HG02884 (cell line): ENCODE results near the gene TGFB3.

ENCODE experiments used
- ATAC-seq: cut with Tn5 transposase; IDR thresholded peaks from one replicate; pipeline ENCODE4 v1.9.1; 2021; ENCODE audit warnings: mild to moderate bottlenecking, moderate library complexity; ENCODE audit not compliant: unreplicated experiment

TGFB3 gene

DNA sequence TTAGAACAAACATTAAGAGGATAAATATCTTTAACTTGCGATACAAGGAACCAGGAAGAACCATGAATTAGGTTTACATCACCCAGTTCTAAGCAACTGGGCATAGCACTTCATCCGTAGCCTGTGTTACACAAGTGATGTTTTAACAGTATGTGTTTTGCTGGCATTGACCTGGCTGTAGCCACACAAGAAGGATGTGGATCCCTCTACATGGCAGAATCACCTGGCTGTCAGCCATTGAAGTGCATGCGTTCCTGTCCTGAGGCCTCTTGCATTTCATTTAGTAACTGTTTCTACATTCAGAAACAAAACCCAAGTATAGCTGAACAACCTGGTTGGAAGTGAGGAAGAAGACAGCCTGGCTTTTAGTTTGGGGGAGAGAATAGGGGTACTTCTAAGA lies 72.2 kb downstream of the TGFB3 start:
- no peak for ATAC-seq
